Measurements from ENCODE around the gene RBM39. TPM values are rescaled to one million over a fixed set of nuclear protein-coding genes. Genes with fewer than 3 reads are reported as not detected.
A peak's percentile ranks its signal among the peaks of the same experiment; 100 is the strongest.

RBM39 gene
- total and polyA plus RNA-seq, 9 of the 15 experiments (the other 6 are each of a cell fraction or from before 2014, with no cell fraction given): 143 to 319 (median 228) TPM

DNA sequence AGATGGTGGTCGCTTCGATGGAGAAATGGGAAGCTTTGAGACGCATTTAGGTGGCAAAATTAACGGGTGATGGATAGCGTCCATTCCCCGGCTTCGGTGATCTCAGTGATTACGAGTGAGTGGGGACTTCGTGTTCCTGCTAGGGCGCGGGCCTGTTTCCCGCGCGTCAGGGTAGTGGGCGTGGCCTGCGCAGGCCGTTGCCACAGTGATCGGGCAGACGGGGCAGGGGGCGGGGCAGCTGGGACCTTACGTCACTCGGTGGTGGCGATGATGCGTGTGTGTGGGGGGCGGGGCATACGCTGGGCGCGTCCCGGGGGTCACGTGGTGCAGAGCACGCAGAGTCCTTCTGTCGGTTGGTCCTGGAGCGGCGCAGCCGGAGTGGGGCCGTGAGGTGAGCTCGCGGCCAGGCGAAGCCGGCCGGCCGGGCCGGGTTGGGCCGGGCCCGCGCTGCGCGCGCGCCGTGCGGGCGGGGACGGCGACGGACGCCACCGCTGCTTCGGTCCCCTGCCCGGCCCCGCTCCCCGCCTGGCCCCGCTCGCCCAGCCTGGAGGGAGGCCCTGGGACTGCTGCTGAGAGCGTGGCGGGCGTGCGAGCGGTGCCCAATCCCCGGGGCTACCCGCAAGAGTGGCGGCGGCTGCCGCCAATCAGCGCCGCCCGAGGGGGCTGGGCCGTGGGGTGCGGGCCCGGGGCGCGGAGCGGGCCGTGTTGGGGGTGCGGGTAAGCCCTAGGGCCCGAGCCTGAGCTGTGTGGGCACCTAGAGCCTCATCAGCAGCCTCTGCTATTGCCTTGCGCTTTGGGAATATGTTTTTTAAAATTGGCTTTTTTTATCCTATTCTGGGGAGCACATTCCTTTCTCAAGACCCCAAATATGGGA is 29.9 kb upstream of the RBM39 start, which contains the start of gene PHF20 (continued):
- TF ChIP-seq, protein P1, sequence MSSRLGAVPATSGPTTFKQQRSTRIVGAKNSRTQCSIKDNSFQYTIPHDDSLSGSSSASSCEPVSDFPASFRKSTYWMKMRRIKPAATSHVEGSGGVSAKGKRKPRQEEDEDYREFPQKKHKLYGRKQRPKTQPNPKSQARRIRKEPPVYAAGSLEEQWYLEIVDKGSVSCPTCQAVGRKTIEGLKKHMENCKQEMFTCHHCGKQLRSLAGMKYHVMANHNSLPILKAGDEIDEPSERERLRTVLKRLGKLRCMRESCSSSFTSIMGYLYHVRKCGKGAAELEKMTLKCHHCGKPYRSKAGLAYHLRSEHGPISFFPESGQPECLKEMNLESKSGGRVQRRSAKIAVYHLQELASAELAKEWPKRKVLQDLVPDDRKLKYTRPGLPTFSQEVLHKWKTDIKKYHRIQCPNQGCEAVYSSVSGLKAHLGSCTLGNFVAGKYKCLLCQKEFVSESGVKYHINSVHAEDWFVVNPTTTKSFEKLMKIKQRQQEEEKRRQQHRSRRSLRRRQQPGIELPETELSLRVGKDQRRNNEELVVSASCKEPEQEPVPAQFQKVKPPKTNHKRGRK (tag; IDR thresholded peaks at IDR 0.05): no peak
- TF ChIP-seq ZC3H11A (IDR thresholded peaks at IDR 0.05; ENCODE audit: low read depth, low read length): no peak
- no peak for TF ChIP-seq CHD1 (IDR thresholded peaks at IDR 0.05; ENCODE audit: low read length)
- no peak for TF ChIP-seq TRIM25 (IDR thresholded peaks at IDR 0.05; ENCODE audit: borderline replicate concordance)
- TF ChIP-seq ZNF586 (CRISPR knock-in tag; conservative IDR thresholded peaks at IDR 0.05): no peak
- no peak for TF ChIP-seq SMARCC2 (IDR thresholded peaks at IDR 0.05; ENCODE audit: low read depth)
- TF ChIP-seq RNF219 (CRISPR knock-in tag; IDR thresholded peaks at IDR 0.05): no peak
- no peak for TF ChIP-seq BRD4 (IDR thresholded peaks at IDR 0.05)
- TF ChIP-seq, protein P2, sequence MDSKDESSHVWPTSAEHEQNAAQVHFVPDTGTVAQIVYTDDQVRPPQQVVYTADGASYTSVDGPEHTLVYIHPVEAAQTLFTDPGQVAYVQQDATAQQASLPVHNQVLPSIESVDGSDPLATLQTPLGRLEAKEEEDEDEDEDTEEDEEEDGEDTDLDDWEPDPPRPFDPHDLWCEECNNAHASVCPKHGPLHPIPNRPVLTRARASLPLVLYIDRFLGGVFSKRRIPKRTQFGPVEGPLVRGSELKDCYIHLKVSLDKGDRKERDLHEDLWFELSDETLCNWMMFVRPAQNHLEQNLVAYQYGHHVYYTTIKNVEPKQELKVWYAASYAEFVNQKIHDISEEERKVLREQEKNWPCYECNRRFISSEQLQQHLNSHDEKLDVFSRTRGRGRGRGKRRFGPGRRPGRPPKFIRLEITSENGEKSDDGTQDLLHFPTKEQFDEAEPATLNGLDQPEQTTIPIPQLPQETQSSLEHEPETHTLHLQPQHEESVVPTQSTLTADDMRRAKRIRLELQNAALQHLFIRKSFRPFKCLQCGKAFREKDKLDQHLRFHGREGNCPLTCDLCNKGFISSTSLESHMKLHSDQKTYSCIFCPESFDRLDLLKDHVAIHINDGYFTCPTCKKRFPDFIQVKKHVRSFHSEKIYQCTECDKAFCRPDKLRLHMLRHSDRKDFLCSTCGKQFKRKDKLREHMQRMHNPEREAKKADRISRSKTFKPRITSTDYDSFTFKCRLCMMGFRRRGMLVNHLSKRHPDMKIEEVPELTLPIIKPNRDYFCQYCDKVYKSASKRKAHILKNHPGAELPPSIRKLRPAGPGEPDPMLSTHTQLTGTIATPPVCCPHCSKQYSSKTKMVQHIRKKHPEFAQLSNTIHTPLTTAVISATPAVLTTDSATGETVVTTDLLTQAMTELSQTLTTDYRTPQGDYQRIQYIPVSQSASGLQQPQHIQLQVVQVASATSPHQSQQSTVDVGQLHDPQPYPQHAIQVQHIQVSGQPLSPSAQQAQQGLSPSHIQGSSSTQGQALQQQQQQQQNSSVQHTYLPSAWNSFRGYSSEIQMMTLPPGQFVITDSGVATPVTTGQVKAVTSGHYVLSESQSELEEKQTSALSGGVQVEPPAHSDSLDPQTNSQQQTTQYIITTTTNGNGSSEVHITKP (IDR thresholded peaks at IDR 0.05; ENCODE audit: partially characterized antibody): no peak
- no peak for TF ChIP-seq HNRNPK (IDR thresholded peaks at IDR 0.05; ENCODE audit: low read depth, low read length, poor library complexity, severe bottlenecking)
- TF ChIP-seq POLR3A (IDR thresholded peaks at IDR 0.05; ENCODE audit: borderline replicate concordance, extremely low read depth, insufficient read depth, insufficient read length): no peak
- TF ChIP-seq KLF6 (CRISPR knock-in tag; IDR thresholded peaks at IDR 0.05; ENCODE audit: borderline replicate concordance): no peak
- TF ChIP-seq HDAC2 (IDR thresholded peaks at IDR 0.05): peak; percentile 94
- TF ChIP-seq SAFB2 (IDR thresholded peaks at IDR 0.05; ENCODE audit: borderline replicate concordance, low read depth, low read length, severe bottlenecking): no peak
- TF ChIP-seq RBM34 (IDR thresholded peaks at IDR 0.05; ENCODE audit: borderline replicate concordance, insufficient read depth, low read length): no peak
